ENCODE data around the gene TLE5.

TLE5 gene

DNA sequence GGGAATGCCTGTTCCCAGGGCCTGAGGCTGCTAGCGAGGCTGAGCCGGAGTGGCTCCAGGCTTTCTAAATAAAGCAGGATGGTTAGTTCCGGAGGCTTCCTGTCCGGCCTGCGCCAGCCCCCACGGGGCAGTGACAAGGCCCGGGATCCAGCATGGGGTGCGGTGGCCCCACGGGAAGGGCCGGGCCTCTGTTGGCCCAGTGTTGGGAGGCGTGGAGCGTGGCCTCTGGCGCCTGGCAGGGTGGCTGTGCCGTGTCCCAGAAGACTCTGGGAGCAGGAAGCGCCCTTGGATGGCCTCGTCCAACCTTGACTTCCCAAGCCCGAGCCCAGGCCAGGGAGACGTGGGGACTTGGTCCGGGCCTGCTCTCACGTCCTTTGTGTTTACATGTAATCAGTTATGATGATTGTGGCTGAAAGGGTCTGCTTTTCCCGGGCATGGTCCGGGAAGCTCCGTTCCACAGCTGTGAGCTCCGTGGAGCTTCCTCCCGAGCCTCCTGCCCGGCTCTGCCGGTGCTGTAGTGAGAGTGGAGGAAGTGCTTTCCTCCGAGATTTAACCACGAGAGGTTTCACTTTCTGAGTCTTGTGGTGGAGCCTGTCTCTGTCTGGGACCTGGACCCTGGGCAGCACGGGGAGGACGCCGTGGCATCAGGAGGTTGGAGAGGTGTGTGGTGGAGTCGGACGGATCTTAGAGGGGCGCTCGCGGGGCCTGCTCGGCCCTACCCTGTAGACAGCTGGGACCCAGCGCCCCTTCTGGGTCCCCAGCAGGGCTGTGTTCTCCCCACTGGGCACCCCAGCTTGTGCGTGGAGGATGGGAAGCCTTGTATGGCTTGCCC, 36.4 kb upstream of the TLE5 start:
- TF ChIP-seq, protein P1, sequence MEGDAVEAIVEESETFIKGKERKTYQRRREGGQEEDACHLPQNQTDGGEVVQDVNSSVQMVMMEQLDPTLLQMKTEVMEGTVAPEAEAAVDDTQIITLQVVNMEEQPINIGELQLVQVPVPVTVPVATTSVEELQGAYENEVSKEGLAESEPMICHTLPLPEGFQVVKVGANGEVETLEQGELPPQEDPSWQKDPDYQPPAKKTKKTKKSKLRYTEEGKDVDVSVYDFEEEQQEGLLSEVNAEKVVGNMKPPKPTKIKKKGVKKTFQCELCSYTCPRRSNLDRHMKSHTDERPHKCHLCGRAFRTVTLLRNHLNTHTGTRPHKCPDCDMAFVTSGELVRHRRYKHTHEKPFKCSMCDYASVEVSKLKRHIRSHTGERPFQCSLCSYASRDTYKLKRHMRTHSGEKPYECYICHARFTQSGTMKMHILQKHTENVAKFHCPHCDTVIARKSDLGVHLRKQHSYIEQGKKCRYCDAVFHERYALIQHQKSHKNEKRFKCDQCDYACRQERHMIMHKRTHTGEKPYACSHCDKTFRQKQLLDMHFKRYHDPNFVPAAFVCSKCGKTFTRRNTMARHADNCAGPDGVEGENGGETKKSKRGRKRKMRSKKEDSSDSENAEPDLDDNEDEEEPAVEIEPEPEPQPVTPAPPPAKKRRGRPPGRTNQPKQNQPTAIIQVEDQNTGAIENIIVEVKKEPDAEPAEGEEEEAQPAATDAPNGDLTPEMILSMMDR (IDR thresholded peaks at IDR 0.05; ENCODE audit: borderline replicate concordance, extremely low read depth, low read length, poor library complexity, severe bottlenecking), result no peak
- TF ChIP-seq EZH2 (IDR thresholded peaks at IDR 0.05; ENCODE audit: borderline replicate concordance, low read depth, low read length, severe bottlenecking), result no peak
- Histone ChIP-seq H3K36me3 (ENCODE audit: insufficient read depth, low read length) (no peaks in the 10 kb centered on the region; the same call in 1 of the 2 replicates), H3K9ac (ENCODE audit: low read depth, low read length) (peak overlapping the region; percentile 28; the same call in 1 of the 2 replicates), H3K4me2 (ENCODE audit: insufficient read depth, low read length) (peak overlapping the region; percentile 36; the same call in 1 of the 2 replicates), H3K4me3 (ENCODE audit: low read depth in 1 of 2, low read length in 2 of 2) (no peak overlapping the region), H3K79me2 (ENCODE audit: insufficient read depth, low read length) (peaks cover 85% of the 10 kb centered on the region), H3K9me3 (ENCODE audit: insufficient read depth, low read length, severe bottlenecking) (no peaks in the 10 kb centered on the region), H4K20me1 (ENCODE audit: insufficient read depth, low read length) (peaks cover 77% of the 10 kb centered on the region), H3K27me3 (ENCODE audit: insufficient read depth, low read length, poor library complexity) (peaks cover 4% of the 10 kb centered on the region), H3K4me1 (ENCODE audit: insufficient read depth, low read length) (peaks cover 52% of the 10 kb centered on the region), H3K27ac (ENCODE audit: low read length) (no peak overlapping the region; the same call in 1 of the 2 replicates), H2AFZ (ENCODE audit: low read depth, low read length) (no peak overlapping the region)
- no peak for DNase-seq
- ATAC-seq (ENCODE audit: insufficient read depth, low read depth), result peak; percentile 41; the same call in 2 of the 3 replicates

GRCh38 chr19:3098141-3098514, 35.8 kb upstream of the TLE5 start:
- no peaks in the 10 kb centered on the region for H3K9me3 ChIP-seq (ENCODE audit: insufficient read depth, low read length, severe bottlenecking)
- peaks cover 77% of the 10 kb centered on the region for H4K20me1 ChIP-seq (ENCODE audit: insufficient read depth, low read length)
- peaks cover 54% of the 10 kb centered on the region for H3K4me1 ChIP-seq (ENCODE audit: insufficient read depth, low read length)
- no peak for TF ChIP-seq EZH2 (IDR thresholded peaks at IDR 0.05; ENCODE audit: borderline replicate concordance, low read depth, low read length, severe bottlenecking)
- TF ChIP-seq, protein P1 (IDR thresholded peaks at IDR 0.05; ENCODE audit: borderline replicate concordance, extremely low read depth, low read length, poor library complexity, severe bottlenecking), result no peak
- H3K27ac ChIP-seq (ENCODE audit: low read length), result no peak overlapping the region; the same call in 1 of the 2 replicates
- H2AFZ ChIP-seq (ENCODE audit: low read depth, low read length), result no peak overlapping the region
- no peak overlapping the region for H3K4me3 ChIP-seq (ENCODE audit: low read depth in 1 of 2, low read length in 2 of 2)
- ATAC-seq (ENCODE audit: insufficient read depth, low read depth) (no peak), DNase-seq (no peak)
- H3K4me2 ChIP-seq (ENCODE audit: insufficient read depth, low read length), result peak overlapping the region; percentile 36; the same call in 1 of the 2 replicates
- peaks cover 4% of the 10 kb centered on the region for H3K27me3 ChIP-seq (ENCODE audit: insufficient read depth, low read length, poor library complexity)
- no peaks in the 10 kb centered on the region; the same call in 1 of the 2 replicates for H3K36me3 ChIP-seq (ENCODE audit: insufficient read depth, low read length)
- H3K79me2 ChIP-seq (ENCODE audit: insufficient read depth, low read length), result peaks cover 84% of the 10 kb centered on the region
- H3K9ac ChIP-seq (ENCODE audit: low read depth, low read length), result no peak overlapping the region

DNA sequence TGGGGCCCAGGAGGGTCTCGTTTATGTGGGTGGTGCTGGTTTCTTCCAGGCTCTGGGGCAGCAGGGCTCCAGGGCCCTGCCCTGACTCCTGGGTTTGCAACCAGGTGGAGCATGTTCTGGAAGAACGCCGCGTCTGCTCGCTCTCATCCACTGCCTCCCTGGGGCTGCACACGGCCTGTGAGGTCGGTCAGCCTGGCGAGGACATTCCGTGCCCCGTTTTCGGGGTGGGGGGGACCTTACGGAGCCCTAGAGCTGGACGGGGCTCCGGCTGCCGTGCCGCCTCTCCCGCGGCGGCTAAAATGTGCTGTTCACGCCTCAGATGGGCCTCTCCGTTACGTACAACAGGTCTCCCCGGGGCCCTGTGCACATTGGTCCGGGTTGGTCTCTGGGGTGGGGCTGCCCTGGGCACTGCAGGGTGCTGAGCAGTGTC, 35.2 kb upstream of the TLE5 start:
- Histone ChIP-seq H3K4me3 (ENCODE audit: low read depth in 1 of 2, low read length in 2 of 2) (no peak overlapping the region), H3K9me3 (ENCODE audit: insufficient read depth, low read length, severe bottlenecking) (no peaks in the 10 kb centered on the region), H3K36me3 (ENCODE audit: insufficient read depth, low read length) (no peaks in the 10 kb centered on the region; the same call in 1 of the 2 replicates), H3K27ac (ENCODE audit: low read length) (no peak overlapping the region), H3K4me2 (ENCODE audit: insufficient read depth, low read length) (peak overlapping the region; percentile 97), H3K9ac (ENCODE audit: low read depth, low read length) (peak overlapping the region; percentile 83; the same call in 1 of the 2 replicates), H3K4me1 (ENCODE audit: insufficient read depth, low read length) (peaks cover 54% of the 10 kb centered on the region), H4K20me1 (ENCODE audit: insufficient read depth, low read length) (peaks cover 73% of the 10 kb centered on the region), H3K79me2 (ENCODE audit: insufficient read depth, low read length) (peaks cover 80% of the 10 kb centered on the region), H3K27me3 (ENCODE audit: insufficient read depth, low read length, poor library complexity) (peaks cover 4% of the 10 kb centered on the region), H2AFZ (ENCODE audit: low read depth, low read length) (no peak overlapping the region)
- TF ChIP-seq EZH2 (IDR thresholded peaks at IDR 0.05; ENCODE audit: borderline replicate concordance, low read depth, low read length, severe bottlenecking), result no peak
- TF ChIP-seq, protein P1 (IDR thresholded peaks at IDR 0.05; ENCODE audit: borderline replicate concordance, extremely low read depth, low read length, poor library complexity, severe bottlenecking), result no peak
- no peak for DNase-seq
- ATAC-seq (ENCODE audit: insufficient read depth, low read depth), result no peak
